ENCODE data around the gene PDHX. TPM values are rescaled to one million over a fixed set of nuclear protein-coding genes. Genes with fewer than 3 reads are reported as not detected.

The PDHX gene
- total RNA-seq, 1 experiment from 2014 or later: 43.4 TPM

GRCh38 chr11:34944692-34945091 lies 28.3 kb downstream of the PDHX start:
- H3K4me3 Mint-ChIP-seq: no peak overlapping the region
- H3K27ac Mint-ChIP-seq: no peak overlapping the region; the same call in 1 of the 2 replicates
- no peaks in the 10 kb centered on the region for H3K27me3 Mint-ChIP-seq (ENCODE audit: low read depth)
- no peak for DNase-seq (ENCODE audit: low spot score)
- no peak for TF ChIP-seq FOXK1 (CRISPR knock-in tag; IDR thresholded peaks at IDR 0.05)
- TF ChIP-seq PRDM15 (CRISPR knock-in tag; IDR thresholded peaks at IDR 0.05): no peak
- TF ChIP-seq SMAD4 (CRISPR knock-in tag; IDR thresholded peaks at IDR 0.05): no peak
- no peak for TF ChIP-seq MXD4 (CRISPR knock-in tag; IDR thresholded peaks at IDR 0.05; ENCODE audit: borderline replicate concordance)
- no peak for TF ChIP-seq ZNF281 (CRISPR knock-in tag; IDR thresholded peaks at IDR 0.05)
- TF ChIP-seq ATF2 (CRISPR knock-in tag; IDR thresholded peaks at IDR 0.05; ENCODE audit: borderline replicate concordance, low read depth): no peak
- TF ChIP-seq ZNF512 (CRISPR knock-in tag; IDR thresholded peaks at IDR 0.05; ENCODE audit: borderline replicate concordance): no peak
- TF ChIP-seq USF2 (CRISPR knock-in tag; IDR thresholded peaks at IDR 0.05): no peak
- TF ChIP-seq ATF3 (CRISPR knock-in tag; conservative IDR thresholded peaks at IDR 0.05): no peak
- TF ChIP-seq KAT7 (CRISPR knock-in tag; IDR thresholded peaks at IDR 0.05; ENCODE audit: borderline replicate concordance): no peak
- peaks cover 3% of the 10 kb centered on the region; the same call in 1 of the 2 replicates for H3K4me1 Mint-ChIP-seq
- POLR2A ChIA-PET: no interaction called here
- no peak for ATAC-seq
- H3K36me3 Mint-ChIP-seq: peaks cover 7% of the 10 kb centered on the region
- CTCF ChIA-PET: no interaction called here
- H3K9me3 Mint-ChIP-seq: peaks cover 8% of the 10 kb centered on the region

- Mint-ChIP-seq H3K4me1 (no peaks in the 10 kb centered on the region), H3K27me3 (ENCODE audit: low read depth) (no peaks in the 10 kb centered on the region), H3K4me3 (no peak overlapping the region), H3K27ac (no peak overlapping the region), H3K9me3 (peaks cover 8% of the 10 kb centered on the region), H3K36me3 (peaks cover 10% of the 10 kb centered on the region)
- DNase-seq (ENCODE audit: low spot score): no peak
- ATAC-seq: no peak
- CTCF ChIA-PET: no interaction called here
- POLR2A ChIA-PET: no interaction called here
- TF ChIP-seq HMGXB4 (CRISPR knock-in tag; IDR thresholded peaks at IDR 0.05) (no peak), FOXK1 (CRISPR knock-in tag; IDR thresholded peaks at IDR 0.05) (no peak), JAZF1 (CRISPR knock-in tag; IDR thresholded peaks at IDR 0.05) (no peak), ZNF219 (CRISPR knock-in tag; IDR thresholded peaks at IDR 0.05; ENCODE audit: borderline replicate concordance) (no peak), ZMAT4 (CRISPR knock-in tag; IDR thresholded peaks at IDR 0.05) (no peak), E2F1 (CRISPR knock-in tag; IDR thresholded peaks at IDR 0.05) (no peak), PRRX2 (CRISPR knock-in tag; IDR thresholded peaks at IDR 0.05) (no peak), ESRRA (CRISPR knock-in tag; IDR thresholded peaks at IDR 0.05; ENCODE audit: borderline replicate concordance) (no peak), ZNF671 (CRISPR knock-in tag; IDR thresholded peaks at IDR 0.05) (no peak), GRHL2 (CRISPR knock-in tag; IDR thresholded peaks at IDR 0.05; ENCODE audit: insufficient replicate concordance, severe bottlenecking) (no peak), ATF3 (CRISPR knock-in tag; conservative IDR thresholded peaks at IDR 0.05) (no peak)
These were observed 32.3 kb downstream of the PDHX start for GRCh38 chr11:34948696-34949095.
